ENCODE results near the gene ZDHHC14.
"Not testable (repeated sequence)": the region's sequence is repeated elsewhere in the genome, so short reads cannot be mapped to it uniquely, and the experiment has no call there.

The ZDHHC14 gene

GRCh38 chr6:157715728-157716164, 334.8 kb downstream of the ZDHHC14 start:
- no peak for TF ChIP-seq CTCF (IDR thresholded peaks at IDR 0.05; ENCODE audit: insufficient read depth, low read depth, low read length, missing control alignments)
- no peak for DNase-seq (ENCODE audit: low read depth)
- no peak overlapping the region for H3K4me3 ChIP-seq (ENCODE audit: low read depth, low read length)

- TF ChIP-seq CTCF (IDR thresholded peaks at IDR 0.05; ENCODE audit: insufficient read depth, low read depth, low read length, missing control alignments): no peak
- no peak overlapping the region for H3K4me3 ChIP-seq (ENCODE audit: low read depth, low read length)
- no peak for DNase-seq (ENCODE audit: low read depth)
These were observed 335.4 kb downstream of the ZDHHC14 start for GRCh38 chr6:157716251-157716995.

GRCh38 chr6:157717340-157717748, 336.4 kb downstream of the ZDHHC14 start:
- TF ChIP-seq CTCF (IDR thresholded peaks at IDR 0.05; ENCODE audit: insufficient read depth, low read depth, low read length, missing control alignments): no peak
- H3K4me3 ChIP-seq (ENCODE audit: low read depth, low read length): no peak overlapping the region
- no peak for DNase-seq (ENCODE audit: low read depth)

- H3K4me3 ChIP-seq (ENCODE audit: low read depth, low read length): no peak overlapping the region
- no peak for TF ChIP-seq CTCF (IDR thresholded peaks at IDR 0.05; ENCODE audit: insufficient read depth, low read depth, low read length, missing control alignments)
- DNase-seq (ENCODE audit: low read depth): no peak
These were observed 337.7 kb downstream of the ZDHHC14 start for GRCh38 chr6:157718503-157719187.

GRCh38 chr6:157720964-157721363, 340.0 kb downstream of the ZDHHC14 start:
- H3K4me3 ChIP-seq (ENCODE audit: low read depth, low read length); DNase-seq (ENCODE audit: low read depth): not testable (repeated sequence)

- TF ChIP-seq CTCF (IDR thresholded peaks at IDR 0.05; ENCODE audit: insufficient read depth, low read depth, low read length, missing control alignments): no peak
- no peak overlapping the region for H3K4me3 ChIP-seq (ENCODE audit: low read depth, low read length)
- no peak for DNase-seq (ENCODE audit: low read depth)
These were observed 340.4 kb downstream of the ZDHHC14 start for GRCh38 chr6:157721426-157721825.

GRCh38 chr6:157721830-157722229, 340.8 kb downstream of the ZDHHC14 start:
- TF ChIP-seq CTCF (IDR thresholded peaks at IDR 0.05; ENCODE audit: insufficient read depth, low read depth, low read length, missing control alignments): no peak
- no peak for DNase-seq (ENCODE audit: low read depth)
- H3K4me3 ChIP-seq (ENCODE audit: low read depth, low read length): no peak overlapping the region

Data from GM12865 (cell line).